HS-27A (cell line): Measurements from ENCODE around the gene LAMB1.
"Not testable (repeated sequence)": the region's sequence is repeated elsewhere in the genome, so short reads cannot be mapped to it uniquely, and the experiment has no call there.

Experiments
- DNase-seq: peaks from one replicate; pipeline ENCODE4 v3.0.0-alpha.2; 2012; ENCODE audit warnings: low read depth, missing footprints

The LAMB1 gene

GRCh38 chr7:107917763-107918651, 85.0 kb downstream of the LAMB1 start:
- DNase-seq = no peak

GRCh38 chr7:107915541-107915940, 87.4 kb downstream of the LAMB1 start:
- DNase-seq = no peak

- no peak for DNase-seq
Observed at GRCh38 chr7:107914831-107915230, 88.1 kb downstream of the LAMB1 start.

GRCh38 chr7:107913851-107914250, 89.1 kb downstream of the LAMB1 start:
- no peak for DNase-seq

- no peak for DNase-seq
Observed at GRCh38 chr7:107911981-107912380, 91.0 kb downstream of the LAMB1 start.

- DNase-seq = no peak
Observed at GRCh38 chr7:107909445-107909844, 93.5 kb downstream of the LAMB1 start.

GRCh38 chr7:107907790-107908189, 95.2 kb downstream of the LAMB1 start:
- no peak for DNase-seq

- no peak for DNase-seq
Observed at GRCh38 chr7:107902381-107902780, 100.6 kb downstream of the LAMB1 start.

- no peak for DNase-seq
Observed at GRCh38 chr7:107900496-107901015, 102.4 kb downstream of the LAMB1 start.

- no peak for DNase-seq
Observed at GRCh38 chr7:107898997-107899594, 103.9 kb downstream of the LAMB1 start.

GRCh38 chr7:107892367-107892741, 110.6 kb downstream of the LAMB1 start:
- DNase-seq = not testable (repeated sequence)

- DNase-seq = no peak
Observed at GRCh38 chr7:107891636-107892366, 111.2 kb downstream of the LAMB1 start.

- DNase-seq = no peak
Observed at GRCh38 chr7:107890962-107891635, 111.9 kb downstream of the LAMB1 start, which contains the start of gene DLD. Gene DLD (plus strand): TSS chr7:107891183. CDS start chr7:107891251, 68 bp downstream.

GRCh38 chr7:107890493-107890961, 112.4 kb downstream of the LAMB1 start:
- no peak for DNase-seq

- DNase-seq = no peak
Observed at GRCh38 chr7:107889992-107890391, 113.0 kb downstream of the LAMB1 start.

- not testable (repeated sequence) for DNase-seq
Observed at GRCh38 chr7:107887827-107888226, 115.1 kb downstream of the LAMB1 start.

- no peak for DNase-seq
Observed at GRCh38 chr7:107884066-107884818, 118.7 kb downstream of the LAMB1 start.

- DNase-seq = no peak
Observed at GRCh38 chr7:107882766-107883165, 120.2 kb downstream of the LAMB1 start.

GRCh38 chr7:107879400-107880035, 123.4 kb downstream of the LAMB1 start:
- DNase-seq = no peak

- DNase-seq = no peak
Observed at GRCh38 chr7:107878636-107879035, 124.3 kb downstream of the LAMB1 start.
